Activated CD8-positive, alpha-beta T cell treated with anti-CD3 and anti-CD28 coated beads for 36 hours (primary cell): ENCODE data around the gene ST3GAL3. TPM values are rescaled to one million over a fixed set of nuclear protein-coding genes. Genes with fewer than 3 reads are reported as not detected.

Experiments used
- ATAC-seq: fragments of 200-7000 bp; cut with Tn5 transposase; one replicate; pipeline ENCODE4 v1.10.0; 2021; ENCODE audit warnings: mild to moderate bottlenecking, moderate library complexity
- CTCF ChIA-PET: fragments of 350-600 bp; sonication (Branson Sonifier 250); formaldehyde crosslinking; loops from one replicate; lab custom pipeline; 2021; ENCODE audit warnings: antibody characterized with exemption; lab: Charles Lee
- POLR2A ChIA-PET: fragments of 350-600 bp; sonication (Branson Sonifier 250); formaldehyde crosslinking; loops from one replicate; lab custom pipeline; 2021; ENCODE audit warnings: antibody characterized with exemption; lab: Charles Lee
- DNase-seq: peaks from one replicate; pipeline ENCODE4 v3.0.0-alpha.2; 2020
- H3K27ac Mint-ChIP-seq: one replicate; pipeline ENCODE4 v1.8.0; 2021; ENCODE audit warnings: mild to moderate bottlenecking, mixed read lengths
- H3K27me3 Mint-ChIP-seq: one replicate; pipeline ENCODE4 v1.8.0; 2021; ENCODE audit warnings: mixed read lengths
- H3K36me3 Mint-ChIP-seq: one replicate; pipeline ENCODE4 v1.8.0; 2021; ENCODE audit warnings: low read depth, mixed read lengths
- H3K4me1 Mint-ChIP-seq: one replicate; pipeline ENCODE4 v1.8.0; 2021; ENCODE audit warnings: low read depth, mixed read lengths
- H3K4me3 Mint-ChIP-seq: one replicate; pipeline ENCODE4 v1.8.0; 2021; ENCODE audit warnings: mild to moderate bottlenecking, moderate library complexity, mixed read lengths
- H3K9me3 Mint-ChIP-seq: one replicate; pipeline ENCODE4 v1.8.0; 2021; ENCODE audit warnings: mixed read lengths
- CTCF ChIP-seq: fragments of 200-600 bp; IDR thresholded peaks from one replicate; pipeline ENCODE4 v1.8.0; 2022; ENCODE audit warnings: antibody characterized with exemption, mild to moderate bottlenecking
- intact Hi-C: fragments of 100-400 bp; cut with micrococcal nuclease; formaldehyde crosslinking; loops from one replicate; pipeline ENCODE4 v1.10.0; 2022
- total RNA-seq, 2 experiments: library from RNA; stranded (reverse); gene quantifications; one replicate each; pipeline ENCODE4 v1.2.3, GENCODE V29; 2021

The ST3GAL3 gene
- total RNA-seq, 2 experiments from 2014 or later = 14.5 to 20.0 TPM

GRCh38 chr1:43834280-43835081 lies 127.1 kb downstream of the ST3GAL3 start:
- intact Hi-C loops = no loop called here
- no peak overlapping the region for H3K4me3 Mint-ChIP-seq
- H3K4me1 Mint-ChIP-seq = peaks cover 70% of the 10 kb centered on the region
- ChIA-PET POLR2A (no interaction called here), CTCF (interaction anchor here (1.2 kb wide), 1 partner anchor 71 kb away, joined by 4 read pairs; no protein-coding TSS in a partner anchor)
- H3K27me3 Mint-ChIP-seq = no peaks in the 10 kb centered on the region
- peaks cover 15% of the 10 kb centered on the region for H3K36me3 Mint-ChIP-seq
- peak overlapping the region; percentile 89 for H3K27ac Mint-ChIP-seq
- no peaks in the 10 kb centered on the region for H3K9me3 Mint-ChIP-seq
- ATAC-seq (peak; percentile 8), DNase-seq (peak; percentile 70)
- no peak for TF ChIP-seq CTCF

- ATAC-seq (no peak), DNase-seq (peak; percentile 23)
- peaks cover 71% of the 10 kb centered on the region for H3K4me1 Mint-ChIP-seq
- H3K27ac Mint-ChIP-seq = peak overlapping the region; percentile 89
- ChIA-PET POLR2A (no interaction called here), CTCF (interaction anchor here (1.2 kb wide), 1 partner anchor 99 kb away, joined by 4 read pairs; no protein-coding TSS in a partner anchor)
- peaks cover 21% of the 10 kb centered on the region for H3K36me3 Mint-ChIP-seq
- no peaks in the 10 kb centered on the region for H3K9me3 Mint-ChIP-seq
- TF ChIP-seq CTCF = no peak
- no peak overlapping the region for H3K4me3 Mint-ChIP-seq
- H3K27me3 Mint-ChIP-seq = no peaks in the 10 kb centered on the region
- intact Hi-C loops = no loop called here
Observed at GRCh38 chr1:43835082-43836021, 128.0 kb downstream of the ST3GAL3 start.

GRCh38 chr1:43836267-43836951 lies 129.1 kb downstream of the ST3GAL3 start:
- Mint-ChIP-seq H3K27ac (peak overlapping the region; percentile 89), H3K36me3 (peaks cover 30% of the 10 kb centered on the region), H3K4me3 (no peak overlapping the region), H3K9me3 (no peaks in the 10 kb centered on the region), H3K27me3 (no peaks in the 10 kb centered on the region), H3K4me1 (peaks cover 61% of the 10 kb centered on the region)
- ChIA-PET POLR2A (no interaction called here), CTCF (interaction anchor here (1.2 kb wide), 1 partner anchor 98 kb away, joined by 4 read pairs; no protein-coding TSS in a partner anchor)
- TF ChIP-seq CTCF = no peak
- ATAC-seq (peak; percentile 77), DNase-seq (peak; percentile 92)
- intact Hi-C loops = no loop called here

- no peak for TF ChIP-seq CTCF
- Mint-ChIP-seq H3K27ac (no peak overlapping the region), H3K36me3 (peaks cover 41% of the 10 kb centered on the region), H3K4me3 (no peak overlapping the region), H3K4me1 (peaks cover 35% of the 10 kb centered on the region), H3K27me3 (no peaks in the 10 kb centered on the region), H3K9me3 (no peaks in the 10 kb centered on the region)
- POLR2A ChIA-PET = no interaction called here
- CTCF ChIA-PET = interaction anchor here (1.5 to 2.6 kb wide), 2 partner anchors 75 to 95 kb away, joined by 5 to 12 read pairs; partner anchors contain the start of gene ARTN
- DNase-seq (no peak), ATAC-seq (no peak)
- intact Hi-C loops = no loop called here
Observed at GRCh38 chr1:43839056-43839455, 131.7 kb downstream of the ST3GAL3 start.
